ENCODE results near the gene CLN6.
"Not testable (repeated sequence)": the region's sequence is repeated elsewhere in the genome, so short reads cannot be mapped to it uniquely, and the experiment has no call there.

Gene CLN6

GRCh38 chr15:68256675-68257450, 27.3 kb upstream of the CLN6 start:
- in situ Hi-C loops (cut with HindIII; ENCODE audit: low sequenced_read_pairs): no loop called here

GRCh38 chr15:68252925-68253534, 23.5 kb upstream of the CLN6 start:
- in situ Hi-C loops (cut with HindIII; ENCODE audit: low sequenced_read_pairs): no loop called here

GRCh38 chr15:68249058-68249713, 19.7 kb upstream of the CLN6 start:
- in situ Hi-C loops (cut with HindIII; ENCODE audit: low sequenced_read_pairs): no loop called here

GRCh38 chr15:68244235-68244634, 14.7 kb upstream of the CLN6 start:
- in situ Hi-C loops (cut with HindIII; ENCODE audit: low sequenced_read_pairs): no loop called here

GRCh38 chr15:68241088-68241935, 11.8 kb upstream of the CLN6 start:
- in situ Hi-C loops (cut with HindIII; ENCODE audit: low sequenced_read_pairs): no loop called here

- in situ Hi-C loops (cut with HindIII; ENCODE audit: low sequenced_read_pairs): no loop called here
Observed at GRCh38 chr15:68239025-68239424, 9.5 kb upstream of the CLN6 start.

GRCh38 chr15:68235022-68235421, 5.5 kb upstream of the CLN6 start:
- in situ Hi-C loops (cut with HindIII; ENCODE audit: low sequenced_read_pairs): no loop called here

GRCh38 chr15:68234520-68234919, 5.0 kb upstream of the CLN6 start:
- in situ Hi-C loops (cut with HindIII; ENCODE audit: low sequenced_read_pairs): loop anchor here (5.0 kb wide), 1 partner anchor 63 kb away; no protein-coding TSS in a partner anchor

- in situ Hi-C loops (cut with HindIII; ENCODE audit: low sequenced_read_pairs): loop anchor here (5.0 kb wide), 1 partner anchor 63 kb away; no protein-coding TSS in a partner anchor
Observed at GRCh38 chr15:68234060-68234459, 4.5 kb upstream of the CLN6 start.

GRCh38 chr15:68232937-68233336, 3.4 kb upstream of the CLN6 start:
- in situ Hi-C loops (cut with HindIII; ENCODE audit: low sequenced_read_pairs): loop anchor here (5.0 kb wide), 1 partner anchor 64 kb away; no protein-coding TSS in a partner anchor

GRCh38 chr15:68232449-68232848, 2.9 kb upstream of the CLN6 start:
- in situ Hi-C loops (cut with HindIII; ENCODE audit: low sequenced_read_pairs): loop anchor here (5.0 kb wide), 1 partner anchor 65 kb away; no protein-coding TSS in a partner anchor

GRCh38 chr15:68231102-68231818, 1.7 kb upstream of the CLN6 start:
- in situ Hi-C loops (cut with HindIII; ENCODE audit: low sequenced_read_pairs): loop anchor here (5.0 kb wide), 1 partner anchor 66 kb away; no protein-coding TSS in a partner anchor

- in situ Hi-C loops (cut with HindIII; ENCODE audit: low sequenced_read_pairs): loop anchor here (5.0 kb wide), 1 partner anchor 67 kb away; no protein-coding TSS in a partner anchor
Observed at GRCh38 chr15:68230157-68231100, 901 bp upstream of the CLN6 start.

- in situ Hi-C loops (cut with HindIII; ENCODE audit: low sequenced_read_pairs): no loop called here
Observed at GRCh38 chr15:68228971-68229385, 550 bp downstream of the CLN6 start.

- in situ Hi-C loops (cut with HindIII; ENCODE audit: low sequenced_read_pairs): no loop called here
Observed at GRCh38 chr15:68228143-68228970, 1.2 kb downstream of the CLN6 start.

- in situ Hi-C loops (cut with HindIII; ENCODE audit: low sequenced_read_pairs): no loop called here
Observed at GRCh38 chr15:68227643-68228142, 1.8 kb downstream of the CLN6 start.

GRCh38 chr15:68225442-68225841, 4.1 kb downstream of the CLN6 start:
- in situ Hi-C loops (cut with HindIII; ENCODE audit: low sequenced_read_pairs): not testable (repeated sequence)
